Osteoblast (primary cell): ENCODE results near the gene ARHGAP6. TPM values are rescaled to one million over a fixed set of nuclear protein-coding genes. Genes with fewer than 3 reads are reported as not detected.
A peak's percentile ranks its signal among the peaks of the same experiment; 100 is the strongest.

Experiments used
- DNase-seq: peaks from one replicate; pipeline ENCODE4 v3.0.0; 2011; ENCODE audit warnings: low spot score, mixed read lengths; ENCODE audit not compliant: insufficient read length; ENCODE audit errors: missing footprints
- H2AFZ ChIP-seq: 2 replicates; pipeline ENCODE4 v1.6.0; 2011; ENCODE audit warnings: mild to moderate bottlenecking, low read length
- H3K27ac ChIP-seq: 2 replicates; pipeline ENCODE4 v1.5.1; 2011; ENCODE audit warnings: mild to moderate bottlenecking, low read depth, low read length, moderate library complexity
- H3K27me3 ChIP-seq: 2 replicates; pipeline ENCODE4 v1.6.0; 2012; ENCODE audit warnings: mild to moderate bottlenecking, control low read depth, inconsistent platforms, low read length, moderate library complexity; ENCODE audit not compliant: insufficient read depth
- H3K36me3 ChIP-seq: 2 replicates; pipeline ENCODE4 v1.5.1; 2011; ENCODE audit warnings: mild to moderate bottlenecking, low read length, control low read depth, moderate library complexity; ENCODE audit not compliant: insufficient read depth
- H3K4me1 ChIP-seq: 2 replicates; pipeline ENCODE4 v1.5.1; 2011; ENCODE audit warnings: mild to moderate bottlenecking, low read length, control low read depth, moderate library complexity; ENCODE audit not compliant: insufficient read depth
- H3K4me2 ChIP-seq: 2 replicates; pipeline ENCODE4 v1.6.0; 2011; ENCODE audit warnings: mild to moderate bottlenecking, low read length; ENCODE audit not compliant: insufficient read depth
- H3K4me3 ChIP-seq: fragments of 200-600 bp; sonication (generic); 3 replicates; pipeline ENCODE4 v1.5.1; 2012; ENCODE audit warnings: mild to moderate bottlenecking, low read length, inconsistent platforms; ENCODE audit not compliant: insufficient read depth
- H3K79me2 ChIP-seq: 2 replicates; pipeline ENCODE4 v1.6.0; 2012; ENCODE audit warnings: mild to moderate bottlenecking, low read length, control low read depth, inconsistent platforms; ENCODE audit not compliant: insufficient read depth
- H3K9me3 ChIP-seq: 2 replicates; pipeline ENCODE4 v1.5.1; 2011; ENCODE audit warnings: low read depth, low read length, control low read depth
- H4K20me1 ChIP-seq: 2 replicates; pipeline ENCODE4 v1.6.0; 2012; ENCODE audit warnings: mild to moderate bottlenecking, low read length, control low read depth; ENCODE audit not compliant: insufficient read depth
- total RNA-seq: library from RNA; depleted of rRNA; stranded (reverse); fragments of >200 nt; gene quantifications from 2 replicates; pipeline ENCODE4 v1.2.3, GENCODE V29; 2012
- TF ChIP-seq, protein P1 (sequence below): IDR thresholded peaks from 2 replicates; pipeline ENCODE4 v1.5.1; 2011; ENCODE audit warnings: mild to moderate bottlenecking, low read depth, low read length, moderate library complexity; ENCODE audit errors: extremely low read depth

The ARHGAP6 gene
- total RNA-seq, 1 donor: 2.2 TPM

DNA sequence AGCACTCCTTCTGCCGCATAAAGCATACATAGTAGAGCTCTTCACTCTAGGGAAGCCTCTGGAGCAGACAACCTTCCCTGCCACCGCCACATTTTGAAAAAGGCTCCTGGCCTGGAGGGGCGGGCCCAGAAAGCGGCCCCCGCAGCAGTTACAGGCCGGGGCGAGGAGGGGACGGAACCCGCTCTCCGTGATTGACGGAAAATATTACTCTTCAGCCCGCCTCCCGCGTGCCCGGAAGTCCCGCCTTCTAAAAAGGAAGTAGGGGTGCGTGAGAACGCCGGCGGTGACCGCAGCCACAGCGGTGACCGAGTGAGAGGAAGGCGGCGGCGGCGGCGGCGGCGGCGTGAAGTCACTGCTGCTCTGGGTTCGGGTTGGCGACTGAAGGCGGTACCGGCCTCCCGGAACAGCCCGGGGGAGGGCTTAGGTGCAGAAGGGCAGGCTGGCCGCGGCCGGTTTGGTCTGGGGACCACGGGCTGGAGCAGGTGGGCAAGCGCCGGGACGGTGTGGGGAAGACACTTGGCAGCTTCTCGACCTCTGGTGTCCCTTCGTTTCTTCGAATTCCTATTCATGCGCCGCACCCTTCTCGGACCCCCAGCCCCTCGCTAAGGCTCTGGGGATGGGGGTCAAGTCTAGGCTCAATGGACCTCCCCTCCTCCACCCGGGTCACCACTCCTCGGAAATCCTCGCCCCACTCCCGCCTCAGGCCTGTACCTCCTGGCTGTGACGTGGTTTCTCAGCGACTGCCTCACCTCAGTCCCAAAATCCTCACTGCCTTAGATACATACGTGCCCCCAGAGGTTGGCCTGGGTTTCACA, 554.5 kb downstream of the ARHGAP6 start, which contains the start of gene HCCS:
Gene HCCS, plus strand, starts transcription at position 296 of the 815 bp plus-strand sequence. CDS start 729 bp downstream, outside the sequence.
- DNase-seq: peak; percentile 82
- peaks cover 16% of the 10 kb centered on the region for H3K36me3 ChIP-seq
- TF ChIP-seq, protein P1, sequence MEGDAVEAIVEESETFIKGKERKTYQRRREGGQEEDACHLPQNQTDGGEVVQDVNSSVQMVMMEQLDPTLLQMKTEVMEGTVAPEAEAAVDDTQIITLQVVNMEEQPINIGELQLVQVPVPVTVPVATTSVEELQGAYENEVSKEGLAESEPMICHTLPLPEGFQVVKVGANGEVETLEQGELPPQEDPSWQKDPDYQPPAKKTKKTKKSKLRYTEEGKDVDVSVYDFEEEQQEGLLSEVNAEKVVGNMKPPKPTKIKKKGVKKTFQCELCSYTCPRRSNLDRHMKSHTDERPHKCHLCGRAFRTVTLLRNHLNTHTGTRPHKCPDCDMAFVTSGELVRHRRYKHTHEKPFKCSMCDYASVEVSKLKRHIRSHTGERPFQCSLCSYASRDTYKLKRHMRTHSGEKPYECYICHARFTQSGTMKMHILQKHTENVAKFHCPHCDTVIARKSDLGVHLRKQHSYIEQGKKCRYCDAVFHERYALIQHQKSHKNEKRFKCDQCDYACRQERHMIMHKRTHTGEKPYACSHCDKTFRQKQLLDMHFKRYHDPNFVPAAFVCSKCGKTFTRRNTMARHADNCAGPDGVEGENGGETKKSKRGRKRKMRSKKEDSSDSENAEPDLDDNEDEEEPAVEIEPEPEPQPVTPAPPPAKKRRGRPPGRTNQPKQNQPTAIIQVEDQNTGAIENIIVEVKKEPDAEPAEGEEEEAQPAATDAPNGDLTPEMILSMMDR: no peak

DNA sequence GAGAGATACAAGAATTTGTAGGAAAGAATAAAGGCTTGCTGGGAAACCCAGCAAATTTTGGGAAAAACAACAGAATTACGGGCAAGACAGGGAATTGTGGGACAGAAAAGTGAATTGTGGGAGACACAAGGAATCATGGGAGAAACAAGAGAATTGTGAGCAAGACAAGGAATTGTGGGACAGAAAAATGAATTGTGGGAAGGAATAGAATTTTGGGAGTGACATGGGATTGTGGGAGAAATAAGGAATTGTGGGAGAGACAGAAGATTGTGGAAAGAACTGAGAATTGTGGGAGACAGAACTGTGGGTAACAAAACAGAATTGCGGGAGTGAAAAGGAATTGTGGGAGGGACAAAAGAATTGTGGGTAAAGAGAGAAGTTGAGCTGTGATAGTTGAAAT, 555.8 kb downstream of the ARHGAP6 start:
- DNase-seq: no peak
- Histone ChIP-seq H3K79me2 (peaks cover 24% of the 10 kb centered on the region), H3K36me3 (peaks cover 5% of the 10 kb centered on the region), H2AFZ (no peak overlapping the region), H3K4me2 (peak overlapping the region; percentile 73), H3K4me3 (no peak overlapping the region), H4K20me1 (no peaks in the 10 kb centered on the region), H3K27ac (no peak overlapping the region), H3K27me3 (no peaks in the 10 kb centered on the region), H3K9me3 (no peaks in the 10 kb centered on the region), H3K4me1 (peaks cover 9% of the 10 kb centered on the region)
- TF ChIP-seq, protein P1: no peak

More for the DNA sequence above, 554.5 kb downstream of the ARHGAP6 start, which contains the start of gene HCCS:
- H4K20me1 ChIP-seq: no peaks in the 10 kb centered on the region
- H3K9me3 ChIP-seq: no peaks in the 10 kb centered on the region
- H3K4me2 ChIP-seq: peak within 1 kb of the TSS; percentile 80
- H3K27me3 ChIP-seq: no peaks in the 10 kb centered on the region
- H3K4me3 ChIP-seq: peak within 1 kb of the TSS; percentile 76
- H2AFZ ChIP-seq: peak within 1 kb of the TSS; percentile 62
- peaks cover 13% of the 10 kb centered on the region for H3K4me1 ChIP-seq
- peaks cover 24% of the 10 kb centered on the region for H3K79me2 ChIP-seq
- H3K27ac ChIP-seq: peak within 1 kb of the TSS; percentile 91

DNA sequence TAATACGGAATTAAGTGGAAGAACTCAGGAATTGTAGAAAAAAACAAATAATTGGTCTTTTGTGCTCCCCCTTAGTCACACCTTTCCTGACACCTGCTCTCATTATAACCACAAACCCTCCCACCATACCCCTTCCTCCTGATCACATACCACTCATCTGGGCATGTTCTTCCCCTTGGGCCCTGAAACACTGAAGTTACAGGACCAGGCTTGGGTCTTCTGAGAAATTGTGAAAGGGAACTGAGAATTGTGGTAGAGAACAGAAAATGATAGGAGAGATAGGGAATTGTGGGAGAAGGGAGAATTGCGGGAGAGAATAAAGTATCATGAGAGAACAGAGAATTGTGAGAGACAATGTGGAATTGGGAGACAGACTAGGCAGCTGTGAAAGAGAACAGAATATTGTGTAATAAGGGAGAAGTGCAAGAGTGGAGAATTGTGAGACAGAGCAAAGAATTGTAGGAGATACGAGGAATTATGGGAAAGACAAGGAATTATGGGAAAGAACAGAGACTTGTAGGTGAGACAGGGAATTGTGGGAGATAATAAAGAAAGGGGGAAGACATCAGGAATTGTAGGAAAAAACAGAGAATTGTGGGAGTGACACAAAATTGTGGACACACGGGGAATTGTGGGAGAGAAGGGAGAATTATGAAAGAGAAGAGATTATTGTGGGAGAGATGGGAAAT, 557.3 kb downstream of the ARHGAP6 start:
- Histone ChIP-seq H3K27ac (no peak overlapping the region), H3K27me3 (no peaks in the 10 kb centered on the region), H3K4me2 (no peak overlapping the region), H3K9me3 (no peaks in the 10 kb centered on the region), H4K20me1 (no peaks in the 10 kb centered on the region), H3K79me2 (peaks cover 17% of the 10 kb centered on the region), H3K36me3 (no peaks in the 10 kb centered on the region), H2AFZ (no peak overlapping the region), H3K4me3 (no peak overlapping the region), H3K4me1 (peaks cover 9% of the 10 kb centered on the region)
- TF ChIP-seq, protein P1: no peak
- DNase-seq: no peak

DNA sequence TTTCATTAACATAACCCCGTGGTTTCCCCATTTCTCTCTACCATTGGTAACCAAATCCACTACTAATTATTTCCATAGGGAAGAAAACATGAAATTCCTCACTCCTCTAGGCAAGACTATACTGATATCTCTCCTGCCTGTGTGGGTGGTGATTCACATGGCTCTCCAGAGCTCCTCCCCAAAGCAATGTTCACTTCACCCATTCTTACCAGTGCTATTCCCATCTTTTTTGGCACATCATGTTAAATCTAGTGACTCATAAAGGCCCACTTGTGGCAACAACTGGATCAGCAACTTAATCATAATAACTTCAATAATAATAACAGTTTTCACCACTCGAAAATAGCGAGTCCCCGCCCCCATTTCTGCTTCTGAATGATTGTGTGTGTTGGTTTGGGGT, 560.6 kb downstream of the ARHGAP6 start:
- Histone ChIP-seq H3K36me3 (no peaks in the 10 kb centered on the region), H3K4me3 (no peak overlapping the region), H3K4me1 (peaks cover 10% of the 10 kb centered on the region), H2AFZ (no peak overlapping the region), H4K20me1 (no peaks in the 10 kb centered on the region), H3K4me2 (no peak overlapping the region), H3K79me2 (no peaks in the 10 kb centered on the region), H3K27me3 (no peaks in the 10 kb centered on the region), H3K27ac (no peak overlapping the region), H3K9me3 (no peaks in the 10 kb centered on the region)
- no peak for DNase-seq
- TF ChIP-seq, protein P1: peak; percentile 22
